Cardiac muscle cell (in vitro differentiated cells and primary cell): ENCODE measurements around the gene MTUS2. TPM values are rescaled to one million over a fixed set of nuclear protein-coding genes. Genes with fewer than 3 reads are reported as not detected.

Experiments
- DNase-seq, 2 donors: peaks; one replicate each; pipeline versions ENCODE4 v3.0.0 to v3.0.0-alpha.2; 2010 to 2017; ENCODE audit warnings: low read depth in 1 of 2, low spot score in 1 of 2
- H3K27ac ChIP-seq: fragments of 200-600 bp; sonication (generic); 2 replicates; pipeline ENCODE4 v1.5.1; 2016
- H3K27me3 ChIP-seq: fragments of 200-600 bp; sonication (generic); 2 replicates; pipeline ENCODE4 v1.6.0; 2016; ENCODE audit warnings: control low read depth
- H3K36me3 ChIP-seq: fragments of 200-600 bp; sonication (generic); 2 replicates; pipeline ENCODE4 v1.5.1; 2016; ENCODE audit warnings: control low read depth
- H3K4me1 ChIP-seq: fragments of 200-600 bp; sonication (generic); 2 replicates; pipeline ENCODE4 v1.8.1; 2017; ENCODE audit warnings: low read depth, mild to moderate bottlenecking, mixed run types
- H3K4me3 ChIP-seq: fragments of 200-600 bp; sonication (generic); 2 replicates; pipeline ENCODE4 v1.5.1; 2016; ENCODE audit warnings: mild to moderate bottlenecking
- H3K9me3 ChIP-seq: fragments of 200-600 bp; sonication (generic); 2 replicates; pipeline ENCODE4 v1.5.1; 2017; ENCODE audit warnings: low read depth, mild to moderate bottlenecking, control low read depth
- polyA plus RNA-seq: library from polyadenylated mRNA; unstranded; fragments of >200 nt; fragmentation: Nextera tagmentation; extraction: Ambion mirVana; gene quantifications from 2 replicates; pipeline ENCODE4 v1.2.1, GENCODE V29; 2016
- total RNA-seq: library from RNA; depleted of rRNA; stranded (reverse); fragments of >200 nt; gene quantifications from 2 replicates; pipeline ENCODE4 v1.2.3, GENCODE V29; 2016
- TF ChIP-seq, protein P1 (sequence below): IDR thresholded peaks from 2 replicates; pipeline ENCODE4 v1.5.1; 2012; ENCODE audit warnings: low read depth, mild to moderate bottlenecking, low read length

MTUS2 gene
- total and polyA plus RNA-seq, 2 experiments from 2014 or later = 31.6 to 96.9 TPM

DNA sequence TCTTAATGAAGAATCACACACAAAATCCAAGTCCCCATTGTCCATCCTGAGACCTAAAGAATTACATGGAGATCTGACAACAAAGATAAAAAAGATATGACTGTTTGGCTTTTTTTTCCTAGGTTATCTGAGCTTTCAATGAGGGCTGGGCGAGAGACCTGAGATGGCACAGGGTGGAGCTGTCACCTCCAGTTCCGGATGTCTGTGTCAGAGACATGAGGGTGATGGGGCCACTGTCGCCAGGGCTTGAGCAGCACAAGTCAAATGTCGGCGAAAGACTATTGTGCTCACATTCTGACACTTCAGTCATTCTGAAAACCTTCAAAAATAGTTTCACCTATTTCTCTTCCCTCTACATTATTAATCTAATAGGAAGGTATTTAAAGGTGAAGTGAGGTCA, 709.6 kb downstream of the MTUS2 start:
- Histone ChIP-seq H3K36me3 (peaks cover 23% of the 10 kb centered on the region), H3K27me3 (no peaks in the 10 kb centered on the region), H3K4me3 (no peak overlapping the region), H3K27ac (no peak overlapping the region), H3K4me1 (no peaks in the 10 kb centered on the region), H3K9me3 (no peaks in the 10 kb centered on the region)
- TF ChIP-seq, protein P1, sequence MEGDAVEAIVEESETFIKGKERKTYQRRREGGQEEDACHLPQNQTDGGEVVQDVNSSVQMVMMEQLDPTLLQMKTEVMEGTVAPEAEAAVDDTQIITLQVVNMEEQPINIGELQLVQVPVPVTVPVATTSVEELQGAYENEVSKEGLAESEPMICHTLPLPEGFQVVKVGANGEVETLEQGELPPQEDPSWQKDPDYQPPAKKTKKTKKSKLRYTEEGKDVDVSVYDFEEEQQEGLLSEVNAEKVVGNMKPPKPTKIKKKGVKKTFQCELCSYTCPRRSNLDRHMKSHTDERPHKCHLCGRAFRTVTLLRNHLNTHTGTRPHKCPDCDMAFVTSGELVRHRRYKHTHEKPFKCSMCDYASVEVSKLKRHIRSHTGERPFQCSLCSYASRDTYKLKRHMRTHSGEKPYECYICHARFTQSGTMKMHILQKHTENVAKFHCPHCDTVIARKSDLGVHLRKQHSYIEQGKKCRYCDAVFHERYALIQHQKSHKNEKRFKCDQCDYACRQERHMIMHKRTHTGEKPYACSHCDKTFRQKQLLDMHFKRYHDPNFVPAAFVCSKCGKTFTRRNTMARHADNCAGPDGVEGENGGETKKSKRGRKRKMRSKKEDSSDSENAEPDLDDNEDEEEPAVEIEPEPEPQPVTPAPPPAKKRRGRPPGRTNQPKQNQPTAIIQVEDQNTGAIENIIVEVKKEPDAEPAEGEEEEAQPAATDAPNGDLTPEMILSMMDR = no peak
- no peak for DNase-seq

GRCh38 chr13:29530901-29531300, 710.8 kb downstream of the MTUS2 start:
- Histone ChIP-seq H3K27ac (no peak overlapping the region), H3K4me1 (no peaks in the 10 kb centered on the region), H3K9me3 (no peaks in the 10 kb centered on the region), H3K4me3 (no peak overlapping the region), H3K36me3 (peaks cover 26% of the 10 kb centered on the region), H3K27me3 (no peaks in the 10 kb centered on the region)
- TF ChIP-seq, protein P1 = no peak
- DNase-seq = no peak

DNA sequence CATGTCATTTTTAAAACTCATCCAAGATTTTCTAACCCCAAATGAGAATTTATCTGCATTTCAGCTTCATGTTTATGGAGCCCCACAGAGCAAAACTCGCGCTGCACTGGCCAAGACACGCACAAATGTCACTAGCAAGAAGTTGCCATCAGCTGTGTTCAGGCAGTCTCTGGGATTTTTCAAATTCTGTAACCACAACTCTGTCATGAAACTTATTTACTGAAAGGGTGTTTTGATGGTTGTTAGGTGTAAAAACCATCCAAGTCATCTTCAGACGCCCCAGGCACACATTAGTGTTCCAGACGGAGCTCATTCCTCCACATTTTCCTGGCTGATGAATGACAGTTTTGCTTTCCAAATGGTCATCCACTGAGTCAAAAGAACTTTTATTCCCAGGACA, 712.0 kb downstream of the MTUS2 start:
- Histone ChIP-seq H3K36me3 (peaks cover 26% of the 10 kb centered on the region), H3K27me3 (no peaks in the 10 kb centered on the region)
- TF ChIP-seq, protein P1 = no peak

GRCh38 chr13:29532821-29533220, 712.7 kb downstream of the MTUS2 start:
- H3K9me3 ChIP-seq = no peaks in the 10 kb centered on the region
- H3K27me3 ChIP-seq = no peaks in the 10 kb centered on the region
- no peaks in the 10 kb centered on the region for H3K4me1 ChIP-seq
- H3K27ac ChIP-seq = no peak overlapping the region
- TF ChIP-seq, protein P1 = no peak
- H3K4me3 ChIP-seq = no peak overlapping the region
- DNase-seq = no peak
- H3K36me3 ChIP-seq = peaks cover 26% of the 10 kb centered on the region

More for the DNA sequence above, 712.0 kb downstream of the MTUS2 start:
- Histone ChIP-seq H3K4me1 (no peaks in the 10 kb centered on the region), H3K27ac (no peak overlapping the region), H3K9me3 (no peaks in the 10 kb centered on the region), H3K4me3 (no peak overlapping the region)
- DNase-seq = no peak

DNA sequence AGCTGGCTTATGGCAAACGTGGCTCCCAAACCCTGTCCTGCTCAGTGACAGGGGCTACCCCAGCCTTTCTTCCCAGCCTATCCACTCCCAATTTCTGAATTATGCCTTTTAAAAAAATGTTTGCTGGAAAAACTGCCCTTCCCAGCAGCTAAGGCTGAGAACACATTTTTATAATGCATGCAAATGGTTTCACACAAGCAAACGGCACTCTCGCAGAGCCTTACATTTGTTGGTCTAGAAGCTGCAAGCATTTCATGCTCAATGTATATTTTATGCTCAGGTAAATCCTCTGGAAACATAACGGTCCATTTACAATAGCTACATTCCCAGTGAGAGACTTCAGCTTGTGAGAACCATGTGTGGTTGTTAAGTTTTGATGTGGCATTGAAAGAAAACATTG, 713.9 kb downstream of the MTUS2 start:
- H3K36me3 ChIP-seq = peaks cover 23% of the 10 kb centered on the region
- TF ChIP-seq, protein P1 = no peak
- DNase-seq = no peak

More for the DNA sequence above, 713.9 kb downstream of the MTUS2 start:
- Histone ChIP-seq H3K27ac (no peak overlapping the region), H3K9me3 (no peaks in the 10 kb centered on the region), H3K27me3 (no peaks in the 10 kb centered on the region), H3K4me1 (peaks cover under 1% of the 10 kb centered on the region), H3K4me3 (no peak overlapping the region)
